KMS-11 (cell line): ENCODE measurements around the gene GJC2.
"Not testable (repeated sequence)": the region's sequence is repeated elsewhere in the genome, so short reads cannot be mapped to it uniquely, and the experiment has no call there.

Source experiments
- H2AFZ ChIP-seq: fragments of 200-600 bp; sonication (generic); 2 replicates; pipeline ENCODE4 v1.6.1; 2016; ENCODE audit warnings: antibody characterized with exemption, mixed run types, low read depth
- H3K27ac ChIP-seq: fragments of 200-600 bp; sonication (generic); 2 replicates; pipeline ENCODE4 v1.6.1; 2016; ENCODE audit warnings: mild to moderate bottlenecking, mixed run types
- H3K27me3 ChIP-seq: fragments of 200-600 bp; sonication (generic); 2 replicates; pipeline ENCODE4 v1.6.1; 2017; ENCODE audit warnings: mild to moderate bottlenecking, low read depth, mixed run types, moderate library complexity; ENCODE audit not compliant: insufficient read depth
- H3K36me3 ChIP-seq: fragments of 200-600 bp; sonication (generic); 2 replicates; pipeline ENCODE4 v1.6.1; 2017; ENCODE audit warnings: mild to moderate bottlenecking, mixed run types; ENCODE audit not compliant: insufficient read depth
- H3K4me1 ChIP-seq: fragments of 200-600 bp; sonication (generic); 2 replicates; pipeline ENCODE4 v1.6.1; 2016; ENCODE audit warnings: mild to moderate bottlenecking, low read depth, mixed run types; ENCODE audit not compliant: poor library complexity, severe bottlenecking
- H3K4me2 ChIP-seq: fragments of 200-600 bp; sonication (generic); 2 replicates; pipeline ENCODE4 v1.7.0; 2016; ENCODE audit warnings: mild to moderate bottlenecking, mixed run types
- H3K4me3 ChIP-seq: fragments of 200-600 bp; sonication (generic); IDR thresholded peaks from 2 replicates; pipeline ENCODE4 v1.6.1; 2017; ENCODE audit warnings: low read depth, low read length, mixed read lengths; ENCODE audit not compliant: insufficient read depth
- H3K79me2 ChIP-seq: fragments of 200-600 bp; sonication (generic); 2 replicates; pipeline ENCODE4 v1.6.1; 2016; ENCODE audit warnings: low read depth, mixed run types; ENCODE audit not compliant: insufficient read depth
- H3K9ac ChIP-seq: fragments of 200-600 bp; sonication (generic); 2 replicates; pipeline ENCODE4 v1.6.1; 2016; ENCODE audit warnings: mild to moderate bottlenecking, mixed run types
- H4K20me1 ChIP-seq: fragments of 200-600 bp; sonication (generic); 2 replicates; pipeline ENCODE4 v1.6.1; 2016; ENCODE audit warnings: mild to moderate bottlenecking, mixed run types; ENCODE audit not compliant: insufficient read depth
- TF ChIP-seq, protein P1 (sequence below): fragments of 200-600 bp; sonication (generic); conservative IDR thresholded peaks from 2 replicates; pipeline ENCODE4 v1.6.1; 2017; ENCODE audit warnings: low read depth, mild to moderate bottlenecking, antibody characterized with exemption, low read length, moderate library complexity, mixed read lengths

The GJC2 gene

DNA sequence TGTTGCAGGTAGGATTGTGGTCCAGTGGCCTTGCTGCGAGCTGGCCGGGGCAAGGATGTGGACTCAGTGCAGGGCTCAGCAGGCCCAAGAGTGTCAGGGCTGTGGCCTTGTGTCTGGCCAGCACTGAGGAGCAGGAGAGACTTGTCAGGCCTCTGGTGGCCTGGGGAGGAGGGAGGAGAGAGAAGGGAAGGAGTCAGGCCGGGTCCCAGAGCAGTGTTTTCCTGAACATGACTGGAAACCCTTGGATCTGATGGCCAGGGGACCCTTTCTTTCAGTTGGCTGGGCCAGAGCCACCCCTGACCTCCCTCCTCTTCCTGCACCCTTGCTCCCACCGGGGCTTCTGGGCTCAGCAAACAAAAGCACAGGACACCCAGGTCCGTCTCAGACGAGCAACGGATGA, 20.9 kb downstream of the GJC2 start:
- no peaks in the 10 kb centered on the region for H3K36me3 ChIP-seq
- H3K4me1 ChIP-seq: peaks cover 9% of the 10 kb centered on the region
- TF ChIP-seq, protein P1, sequence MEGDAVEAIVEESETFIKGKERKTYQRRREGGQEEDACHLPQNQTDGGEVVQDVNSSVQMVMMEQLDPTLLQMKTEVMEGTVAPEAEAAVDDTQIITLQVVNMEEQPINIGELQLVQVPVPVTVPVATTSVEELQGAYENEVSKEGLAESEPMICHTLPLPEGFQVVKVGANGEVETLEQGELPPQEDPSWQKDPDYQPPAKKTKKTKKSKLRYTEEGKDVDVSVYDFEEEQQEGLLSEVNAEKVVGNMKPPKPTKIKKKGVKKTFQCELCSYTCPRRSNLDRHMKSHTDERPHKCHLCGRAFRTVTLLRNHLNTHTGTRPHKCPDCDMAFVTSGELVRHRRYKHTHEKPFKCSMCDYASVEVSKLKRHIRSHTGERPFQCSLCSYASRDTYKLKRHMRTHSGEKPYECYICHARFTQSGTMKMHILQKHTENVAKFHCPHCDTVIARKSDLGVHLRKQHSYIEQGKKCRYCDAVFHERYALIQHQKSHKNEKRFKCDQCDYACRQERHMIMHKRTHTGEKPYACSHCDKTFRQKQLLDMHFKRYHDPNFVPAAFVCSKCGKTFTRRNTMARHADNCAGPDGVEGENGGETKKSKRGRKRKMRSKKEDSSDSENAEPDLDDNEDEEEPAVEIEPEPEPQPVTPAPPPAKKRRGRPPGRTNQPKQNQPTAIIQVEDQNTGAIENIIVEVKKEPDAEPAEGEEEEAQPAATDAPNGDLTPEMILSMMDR: no peak
- no peak overlapping the region for H2AFZ ChIP-seq
- H4K20me1 ChIP-seq: no peaks in the 10 kb centered on the region
- no peaks in the 10 kb centered on the region for H3K27me3 ChIP-seq
- H3K9ac ChIP-seq: no peak overlapping the region
- H3K4me2 ChIP-seq: no peak overlapping the region
- H3K79me2 ChIP-seq: no peaks in the 10 kb centered on the region; the same call in 1 of the 2 replicates
- no peak overlapping the region for H3K27ac ChIP-seq
- no peak overlapping the region for H3K4me3 ChIP-seq

DNA sequence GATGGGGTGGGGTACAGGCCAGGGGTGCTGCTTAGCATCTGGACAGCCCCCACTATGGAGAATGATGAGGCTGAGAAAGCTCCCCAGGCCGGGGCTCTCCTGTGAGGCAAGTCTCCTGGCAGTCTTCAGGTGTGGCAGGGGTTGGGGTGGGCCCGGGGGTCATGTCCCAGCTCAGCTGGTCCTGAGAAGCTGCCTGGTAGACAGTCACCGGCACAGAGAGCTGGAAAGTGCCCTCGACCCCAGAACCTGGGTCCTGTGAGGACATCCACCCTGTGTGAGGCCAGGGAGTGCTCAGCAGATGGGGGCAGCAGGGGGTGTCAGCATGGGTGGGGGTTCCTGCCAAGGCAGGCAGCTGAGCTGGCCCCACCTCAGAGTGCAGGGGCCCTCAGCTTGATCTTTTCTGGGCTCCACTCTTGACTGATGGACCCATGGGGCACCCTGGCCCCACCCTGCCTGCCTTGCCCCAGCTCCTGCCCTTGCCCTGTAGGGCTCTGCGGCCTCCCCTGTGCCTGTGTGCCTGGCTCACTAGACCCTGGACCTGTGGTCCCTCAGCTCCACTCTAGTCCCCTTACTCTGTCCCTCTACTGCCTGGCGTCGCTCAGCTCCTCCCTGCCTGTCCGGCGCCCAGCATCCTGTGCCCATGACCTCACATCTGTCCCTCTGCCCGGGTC, 21.6 kb downstream of the GJC2 start:
- Histone ChIP-seq H3K27ac (no peak overlapping the region), H3K27me3 (no peaks in the 10 kb centered on the region), H3K9ac (no peak overlapping the region), H4K20me1 (no peaks in the 10 kb centered on the region), H3K4me1 (peaks cover 9% of the 10 kb centered on the region), H2AFZ (no peak overlapping the region), H3K36me3 (no peaks in the 10 kb centered on the region), H3K79me2 (no peaks in the 10 kb centered on the region; the same call in 1 of the 2 replicates), H3K4me3 (no peak overlapping the region), H3K4me2 (no peak overlapping the region)
- TF ChIP-seq, protein P1: no peak

DNA sequence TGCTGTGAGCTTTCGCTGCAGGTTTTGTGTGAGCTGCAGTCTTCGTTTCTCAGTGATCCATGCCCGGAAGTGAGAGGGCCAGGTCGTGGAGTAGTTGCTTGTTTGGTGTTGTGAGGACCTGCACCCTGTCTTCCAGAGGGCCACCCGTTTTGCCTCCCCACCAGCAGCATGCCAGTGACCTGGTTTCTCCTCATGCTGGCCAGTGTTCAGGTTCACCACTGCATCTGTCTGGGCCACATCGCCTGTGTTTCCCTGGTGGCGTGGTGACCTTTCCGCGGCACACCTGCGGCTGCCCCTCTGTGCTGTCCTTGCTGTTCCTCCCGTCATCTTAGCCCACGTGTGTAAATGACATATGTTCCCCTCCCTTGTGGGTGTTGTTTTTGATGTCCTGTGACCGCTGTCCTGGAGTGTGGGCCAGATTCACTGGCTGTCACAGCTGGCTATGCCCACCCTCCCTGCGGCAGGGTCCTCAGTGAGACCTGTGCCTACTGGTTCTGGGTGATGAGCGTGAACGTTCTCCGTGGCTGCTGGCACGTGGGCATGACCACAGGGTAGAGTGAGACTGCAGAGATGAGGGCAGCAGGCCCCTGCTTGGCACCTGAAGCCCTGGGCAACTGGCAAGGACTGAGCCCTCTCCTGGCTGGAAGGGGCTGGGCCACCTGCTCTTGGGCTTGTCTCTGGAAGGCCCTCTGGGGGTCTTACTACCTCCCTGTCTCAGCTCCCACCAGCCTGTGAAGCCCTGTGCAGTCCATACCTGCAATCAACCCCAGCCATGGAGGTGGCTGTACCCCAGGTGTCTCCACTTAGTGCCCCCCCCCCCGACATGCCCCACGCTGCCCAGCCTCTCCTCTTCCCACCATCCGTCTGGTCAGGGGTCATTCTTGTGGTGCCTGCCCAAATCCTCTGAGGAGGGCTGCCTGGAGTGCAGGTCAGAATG, 23.1 kb downstream of the GJC2 start:
- H2AFZ ChIP-seq: no peak overlapping the region
- TF ChIP-seq, protein P1: no peak
- H3K36me3 ChIP-seq: no peaks in the 10 kb centered on the region
- H4K20me1 ChIP-seq: no peaks in the 10 kb centered on the region
- no peak overlapping the region for H3K27ac ChIP-seq
- H3K27me3 ChIP-seq: no peaks in the 10 kb centered on the region
- no peak overlapping the region for H3K9ac ChIP-seq
- H3K4me3 ChIP-seq: no peak overlapping the region
- no peaks in the 10 kb centered on the region for H3K79me2 ChIP-seq
- H3K4me2 ChIP-seq: no peak overlapping the region
- H3K4me1 ChIP-seq: no peaks in the 10 kb centered on the region

DNA sequence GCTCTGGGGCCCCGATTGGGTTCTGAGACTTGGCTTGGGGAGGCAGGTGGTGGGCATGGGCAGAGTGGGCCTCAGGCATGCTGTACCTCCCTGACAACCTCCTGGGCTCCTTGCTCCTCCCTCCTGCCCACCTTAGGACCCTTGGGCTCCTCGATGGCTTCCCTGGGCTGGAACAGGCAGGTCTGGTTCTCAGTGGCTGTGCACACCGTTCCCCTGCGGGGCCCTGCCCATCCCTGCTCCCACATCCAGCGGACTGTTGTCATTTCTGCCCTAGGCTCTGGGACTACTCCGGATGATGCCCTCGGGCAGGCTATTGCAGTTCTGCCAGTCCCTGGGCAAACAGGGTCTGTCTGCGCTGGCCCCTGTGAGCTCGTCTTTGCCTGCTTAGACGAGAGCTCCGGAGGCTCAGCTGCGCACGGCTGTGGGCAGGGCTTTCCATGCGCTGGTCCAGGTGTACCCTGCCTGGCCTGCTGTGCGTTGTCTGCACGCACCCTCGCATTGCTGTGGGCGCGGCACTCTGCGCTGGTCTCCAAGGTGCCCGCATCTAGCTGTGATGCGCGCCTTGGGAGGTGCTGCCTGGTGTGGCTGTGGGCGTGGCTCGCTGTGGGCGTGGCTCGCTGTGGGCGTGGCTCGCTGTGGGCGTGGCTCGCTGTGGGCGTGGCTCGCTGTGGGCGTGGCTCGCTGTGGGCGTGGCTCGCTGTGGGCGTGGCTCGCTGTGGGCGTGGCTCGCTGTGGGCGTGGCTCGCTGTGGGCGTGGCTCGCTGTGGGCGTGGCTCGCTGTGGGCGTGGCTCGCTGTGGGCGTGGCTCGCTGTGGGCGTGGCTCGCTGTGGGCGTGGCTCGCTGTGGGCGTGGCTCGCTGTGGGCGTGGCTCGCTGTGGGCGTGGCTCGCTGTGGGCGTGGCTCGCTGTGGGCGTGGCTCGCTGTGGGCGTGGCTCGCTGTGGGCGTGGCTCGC, 24.1 kb downstream of the GJC2 start:
- not testable (repeated sequence) for H3K27me3 ChIP-seq, H4K20me1 ChIP-seq, H3K4me2 ChIP-seq, H3K27ac ChIP-seq, H2AFZ ChIP-seq, H3K36me3 ChIP-seq, H3K4me3 ChIP-seq, H3K9ac ChIP-seq, H3K79me2 ChIP-seq, H3K4me1 ChIP-seq
